HG02970 (cell line): ENCODE results near the gene RTN3.

Source experiments
- ATAC-seq: cut with Tn5 transposase; IDR thresholded peaks from one replicate; pipeline ENCODE4 v1.9.1; 2021; ENCODE audit warnings: mild to moderate bottlenecking, moderate library complexity, moderate number of reproducible peaks; ENCODE audit not compliant: unreplicated experiment, low FRiP score

RTN3 gene

DNA sequence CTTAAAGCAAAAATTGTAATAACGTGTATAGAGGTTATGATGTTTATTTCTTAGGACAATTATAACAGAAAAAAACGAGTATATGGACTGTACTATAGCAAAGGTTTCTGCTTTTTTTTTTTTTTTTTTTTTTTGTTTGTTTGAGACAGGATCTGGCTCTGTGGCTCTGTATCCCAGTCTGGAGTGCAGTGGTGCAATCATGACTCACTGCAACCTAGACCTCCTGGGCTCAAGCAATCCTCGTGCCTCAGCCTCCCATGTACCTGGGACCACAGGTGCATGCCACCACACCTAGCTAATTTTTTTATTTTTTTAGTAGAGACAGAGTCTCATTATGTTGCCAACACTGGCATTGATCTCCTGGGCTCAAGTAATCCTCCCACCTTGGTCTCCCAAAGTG, 48.0 kb downstream of the RTN3 start:
- no peak for ATAC-seq

DNA sequence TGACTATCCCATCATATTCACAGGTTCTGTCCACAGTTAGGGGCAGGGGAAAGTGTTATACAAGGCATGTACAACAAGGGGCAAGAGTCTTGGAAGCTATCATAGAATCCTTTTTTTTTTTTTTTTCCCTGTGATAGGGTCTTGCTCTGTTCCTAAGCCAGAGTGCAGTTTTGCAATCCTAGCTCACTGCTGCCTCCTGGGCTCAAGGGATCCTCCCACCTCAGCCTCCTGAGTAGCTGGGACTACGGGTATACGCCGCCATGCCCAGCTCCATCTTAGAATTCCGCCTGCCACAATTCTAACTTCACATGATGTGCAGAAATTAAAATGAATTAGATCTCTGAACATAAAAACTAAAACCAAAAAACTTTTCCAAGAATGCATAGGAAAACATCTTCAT, 55.6 kb downstream of the RTN3 start:
- no peak for ATAC-seq

DNA sequence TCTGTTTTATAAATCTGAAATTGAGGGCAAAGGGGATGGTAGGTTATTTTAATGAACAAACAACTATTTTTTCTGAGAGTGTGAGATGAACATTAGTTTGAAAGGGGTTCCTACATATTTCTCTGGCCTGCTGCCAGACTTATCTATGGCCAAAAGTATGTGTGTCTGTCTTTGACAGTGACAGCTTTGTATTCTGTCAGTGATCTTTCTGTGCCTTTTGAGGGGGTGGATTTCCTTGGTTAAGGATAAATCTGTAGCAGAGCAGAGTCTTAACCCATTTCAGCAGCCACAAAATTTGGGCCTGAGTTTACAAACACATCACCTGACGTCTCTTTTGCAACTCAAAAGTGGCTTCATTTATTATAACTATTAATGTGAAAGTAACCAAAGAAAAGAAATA, 56.4 kb downstream of the RTN3 start:
- ATAC-seq: no peak

DNA sequence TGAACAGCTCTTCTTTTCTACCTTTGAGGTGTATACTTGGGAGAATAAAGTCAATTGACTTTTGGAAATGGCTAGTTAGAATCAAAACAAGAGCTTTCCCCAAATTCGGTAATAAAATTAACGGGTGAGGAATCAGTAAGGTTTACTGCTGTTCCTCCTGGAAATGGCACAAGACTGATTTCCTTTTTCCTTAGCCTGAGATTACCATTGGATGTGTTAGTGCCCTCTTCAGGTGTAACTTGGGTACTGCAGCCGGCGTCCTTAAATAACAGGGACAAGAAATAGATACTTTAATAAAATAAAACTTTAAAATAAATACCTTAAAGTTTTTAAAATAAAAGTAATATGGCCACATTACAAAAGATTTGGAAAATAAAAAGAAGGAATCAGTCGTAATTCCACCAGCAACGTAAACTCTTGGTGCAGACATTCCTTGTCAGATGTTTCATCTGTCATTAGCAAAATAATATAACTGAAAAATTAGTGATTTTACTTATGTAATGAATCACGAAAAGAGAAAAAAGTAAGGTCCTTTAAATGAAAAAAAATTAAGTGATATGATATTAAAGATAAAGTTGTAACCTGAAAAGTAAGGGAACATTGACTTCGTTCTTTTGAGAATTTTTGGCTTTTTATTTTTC, 57.5 kb downstream of the RTN3 start:
- no peak for ATAC-seq

DNA sequence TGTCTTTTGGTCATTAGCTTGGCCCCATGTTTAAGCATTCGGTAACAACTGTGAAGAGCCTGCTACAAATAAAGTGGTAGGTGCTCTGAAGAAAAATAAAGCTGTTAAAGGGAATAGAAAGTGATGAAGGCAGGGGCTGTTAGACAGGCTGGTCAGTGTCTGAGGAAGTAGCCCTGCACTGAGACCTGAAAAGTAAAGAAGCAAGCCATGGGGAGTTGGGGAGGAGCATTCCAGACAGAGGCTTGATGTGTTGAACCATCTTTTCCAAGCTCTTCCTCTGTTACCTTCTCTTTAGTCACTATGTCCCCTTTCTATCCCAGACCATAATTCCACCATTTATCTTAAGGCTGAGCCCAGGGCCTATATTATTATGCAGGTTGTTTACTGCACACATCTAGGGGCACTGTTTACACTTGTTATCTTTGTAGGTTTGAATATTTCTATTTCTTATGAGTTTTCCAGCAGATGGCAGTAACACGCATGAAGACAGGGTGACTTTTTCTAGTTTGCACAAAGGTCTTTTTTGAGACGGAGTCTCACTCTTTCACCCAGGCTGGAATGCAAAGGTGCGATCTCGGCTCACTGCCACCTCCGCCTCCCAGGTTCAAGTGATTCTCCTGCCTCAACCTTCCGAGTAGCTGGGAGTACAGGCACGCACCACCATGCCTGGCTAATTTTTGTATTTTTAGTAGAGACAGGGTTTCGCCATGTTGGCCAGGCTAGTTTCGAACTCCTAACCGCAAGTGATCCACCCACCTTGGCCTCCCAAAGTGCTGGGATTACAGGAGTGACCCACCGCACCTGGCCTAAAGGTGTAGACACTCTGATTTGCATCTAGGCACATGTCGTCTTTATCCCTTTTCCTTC, 64.2 kb downstream of the RTN3 start:
- ATAC-seq: no peak

DNA sequence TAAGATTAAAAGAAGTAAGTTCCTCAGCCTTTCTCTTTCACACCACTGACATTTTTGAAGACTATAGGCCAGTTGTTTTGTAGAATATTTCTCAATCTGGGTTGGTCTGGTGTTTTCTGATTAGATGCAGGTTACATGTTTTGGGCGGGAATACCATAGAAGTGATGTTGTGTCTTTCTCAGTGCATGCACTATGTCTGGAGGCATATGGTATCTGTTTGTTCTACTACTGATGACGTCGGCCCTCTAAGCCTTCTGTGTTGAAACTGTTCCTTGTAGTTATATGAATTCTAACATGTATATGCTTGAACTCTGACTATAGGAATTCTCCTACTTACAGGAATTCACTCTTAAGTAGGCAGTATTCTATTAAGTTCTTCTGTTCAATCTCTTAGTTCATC, 65.7 kb downstream of the RTN3 start:
- no peak for ATAC-seq

DNA sequence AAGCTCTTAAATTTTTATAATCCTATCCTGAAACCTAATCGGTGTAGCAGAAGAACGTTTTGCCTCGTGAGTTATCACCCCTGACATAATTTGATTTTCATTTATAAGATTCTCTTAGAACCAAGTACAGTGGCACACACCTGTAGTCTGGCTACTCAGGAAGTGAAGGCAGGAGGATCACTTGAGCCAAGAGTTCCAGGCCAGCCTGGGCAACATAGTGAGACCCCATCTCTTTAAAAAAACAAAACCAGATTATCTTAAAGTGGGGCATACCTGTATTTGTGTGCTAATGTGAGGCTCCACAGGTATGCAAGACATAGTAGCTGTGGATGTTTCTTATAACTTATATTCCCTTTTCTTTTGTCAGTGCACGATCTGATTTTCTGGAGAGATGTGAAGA, 68.3 kb downstream of the RTN3 start:
- ATAC-seq: no peak

DNA sequence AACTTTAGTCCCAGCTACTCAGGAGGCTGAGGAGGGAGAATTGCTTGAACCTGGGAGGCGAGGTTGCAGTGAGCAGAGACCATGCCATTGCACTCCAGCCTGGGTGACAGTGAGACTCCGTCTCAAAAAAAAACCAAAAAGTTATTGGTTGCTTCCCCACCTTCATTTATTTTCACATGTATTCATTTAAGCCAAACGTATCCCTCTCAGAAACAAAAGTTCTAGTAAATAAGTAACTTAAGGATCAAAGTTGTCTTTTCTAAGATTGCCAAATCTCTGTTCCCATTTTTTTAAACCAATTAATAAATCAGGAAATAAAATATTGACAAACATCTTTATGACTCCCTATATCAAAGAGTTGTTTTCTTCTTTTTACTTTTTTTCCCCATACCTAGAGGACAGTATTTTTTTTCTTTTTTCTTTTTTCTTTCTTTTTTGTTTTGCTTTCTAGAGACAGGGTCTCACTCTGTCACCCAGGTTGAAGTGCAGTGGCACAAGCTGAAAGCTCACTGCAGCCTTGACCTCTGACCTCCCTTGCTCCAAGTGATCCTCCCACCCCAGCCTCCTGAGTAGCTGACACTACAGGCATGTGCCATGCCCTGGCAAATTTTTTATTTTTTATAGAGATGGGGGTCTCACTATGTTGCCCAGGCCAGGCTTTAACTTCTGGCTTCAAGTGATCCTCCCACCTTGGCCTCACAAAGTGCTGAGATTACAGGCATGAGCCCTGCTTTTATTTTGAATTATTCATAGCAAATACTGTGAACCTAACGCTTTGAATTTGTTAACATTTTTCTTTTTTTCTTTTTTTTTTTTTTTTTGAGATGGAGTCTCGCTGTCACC, 75.8 kb downstream of the RTN3 start:
- ATAC-seq: no peak

DNA sequence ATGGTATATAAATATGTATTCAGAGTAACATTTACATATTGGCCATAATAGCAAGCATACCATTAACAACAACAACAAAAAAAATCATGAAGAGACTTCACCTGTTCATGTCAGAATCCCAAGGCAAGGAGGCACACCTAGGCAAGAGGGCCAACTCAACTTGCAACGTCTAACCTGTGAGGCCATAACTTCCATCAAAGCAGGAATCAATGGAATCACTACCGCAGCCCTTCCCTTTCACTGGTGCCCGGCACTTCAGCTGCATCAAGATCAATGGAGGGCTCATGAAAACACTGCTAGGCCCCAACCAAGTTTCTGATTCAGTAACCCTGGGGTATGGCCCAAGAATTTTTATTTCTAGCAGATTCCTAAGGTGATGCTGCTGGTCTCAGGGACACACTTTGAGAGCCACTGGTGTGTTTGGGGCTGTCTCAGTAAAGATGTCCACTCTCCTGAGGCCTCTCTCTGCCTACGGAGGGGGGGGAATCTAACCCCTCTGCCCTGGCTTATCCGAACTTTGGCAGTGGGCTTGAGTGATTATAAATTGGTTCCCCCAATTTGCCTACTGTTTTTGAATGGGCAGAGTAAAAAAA, 79.3 kb downstream of the RTN3 start:
- ATAC-seq: no peak

DNA sequence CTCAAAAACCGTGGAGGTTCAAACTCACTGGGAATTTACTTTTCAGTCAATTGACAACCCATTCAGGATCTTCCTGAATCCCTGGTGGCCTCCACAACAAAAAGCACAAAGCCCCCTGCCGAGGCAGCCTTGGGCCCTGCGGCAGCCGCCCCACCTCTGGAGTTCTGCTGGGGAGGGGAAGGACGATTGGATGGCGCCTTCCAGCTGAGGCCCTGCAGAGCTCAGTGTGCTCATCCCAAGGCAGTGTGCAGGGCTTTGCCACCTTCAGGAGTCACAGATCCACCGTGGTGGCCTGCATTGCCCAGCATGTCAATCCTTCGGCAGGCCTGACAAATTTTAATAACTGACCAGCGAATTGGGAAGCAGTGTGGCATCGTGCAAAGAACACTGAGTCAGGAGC, 79.9 kb downstream of the RTN3 start:
- ATAC-seq: no peak

DNA sequence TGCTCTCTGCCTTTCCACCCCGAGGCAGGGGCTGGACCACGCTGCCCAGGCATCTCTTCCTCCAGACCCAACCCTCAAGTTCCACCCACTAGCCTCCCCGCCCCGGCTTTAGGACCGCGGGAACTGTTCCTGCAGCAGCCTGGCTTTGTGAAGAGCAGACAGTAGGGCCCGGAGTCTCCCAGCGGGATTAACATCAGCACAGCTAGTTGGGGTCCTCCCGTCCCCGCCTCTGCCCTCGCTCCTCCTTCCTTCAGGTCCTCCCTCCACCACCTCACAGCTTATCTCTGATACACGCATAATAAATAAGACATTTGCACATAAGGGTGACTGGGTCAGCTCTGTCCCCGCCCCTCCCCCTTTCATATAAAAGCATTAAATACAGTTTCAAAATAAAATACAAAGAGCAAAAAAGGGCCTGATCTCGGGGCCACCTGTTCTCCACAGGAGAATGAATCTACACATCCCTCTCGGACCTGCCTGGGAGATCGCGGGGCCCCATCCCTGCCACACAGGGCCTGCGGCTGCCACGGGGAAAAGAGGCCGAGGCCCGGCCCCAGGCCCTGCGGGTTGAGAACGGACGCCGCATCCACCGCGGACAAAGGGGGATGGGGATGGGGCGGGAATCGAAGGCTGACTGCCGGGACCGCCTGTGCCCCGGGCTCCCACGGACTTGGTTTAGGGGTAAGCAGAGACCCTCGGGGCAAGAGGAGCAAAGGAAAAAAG, 80.8 kb downstream of the RTN3 start:
- no peak for ATAC-seq

DNA sequence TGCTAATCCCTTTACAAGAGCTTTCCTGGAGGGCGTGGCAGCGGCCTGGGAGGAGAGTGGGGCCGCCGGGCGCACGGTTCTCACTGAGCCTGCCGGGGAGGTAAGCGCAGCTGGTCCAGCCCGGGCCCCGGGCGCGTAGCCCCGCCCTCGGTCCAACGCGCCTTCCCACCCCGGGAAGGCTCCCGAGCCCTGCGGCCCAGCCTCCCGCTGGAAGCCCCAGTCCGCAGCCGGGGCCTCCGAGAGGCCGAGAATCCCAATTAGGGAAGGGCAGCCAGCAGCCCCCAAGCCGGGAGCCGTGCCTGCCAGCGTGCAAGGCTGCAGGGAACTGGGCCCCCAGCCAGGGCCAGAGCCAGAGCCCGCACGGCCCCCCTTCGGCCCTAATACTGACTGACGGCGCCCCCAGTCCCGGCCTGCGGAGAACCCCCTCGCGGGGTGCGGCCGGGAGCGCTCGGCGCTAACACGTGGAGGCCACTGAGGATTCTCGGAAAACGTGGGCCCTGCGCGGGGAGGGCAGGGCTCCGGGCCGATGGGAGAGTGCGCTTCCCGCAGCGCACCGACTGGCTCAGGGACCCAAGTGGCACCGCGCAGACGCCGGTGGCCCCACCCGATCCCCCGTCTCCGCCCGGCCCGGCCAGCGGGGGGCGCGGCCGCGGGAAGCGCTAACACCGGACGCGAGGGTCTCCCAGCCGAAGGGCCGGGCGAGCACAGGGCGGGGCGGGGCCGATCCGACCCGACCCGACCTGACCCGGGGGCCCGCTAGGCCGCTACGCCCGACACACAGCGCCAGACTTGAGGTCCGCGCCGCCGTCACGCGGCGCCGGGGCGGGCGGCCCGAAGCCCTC, 81.6 kb downstream of the RTN3 start:
- ATAC-seq: no peak

DNA sequence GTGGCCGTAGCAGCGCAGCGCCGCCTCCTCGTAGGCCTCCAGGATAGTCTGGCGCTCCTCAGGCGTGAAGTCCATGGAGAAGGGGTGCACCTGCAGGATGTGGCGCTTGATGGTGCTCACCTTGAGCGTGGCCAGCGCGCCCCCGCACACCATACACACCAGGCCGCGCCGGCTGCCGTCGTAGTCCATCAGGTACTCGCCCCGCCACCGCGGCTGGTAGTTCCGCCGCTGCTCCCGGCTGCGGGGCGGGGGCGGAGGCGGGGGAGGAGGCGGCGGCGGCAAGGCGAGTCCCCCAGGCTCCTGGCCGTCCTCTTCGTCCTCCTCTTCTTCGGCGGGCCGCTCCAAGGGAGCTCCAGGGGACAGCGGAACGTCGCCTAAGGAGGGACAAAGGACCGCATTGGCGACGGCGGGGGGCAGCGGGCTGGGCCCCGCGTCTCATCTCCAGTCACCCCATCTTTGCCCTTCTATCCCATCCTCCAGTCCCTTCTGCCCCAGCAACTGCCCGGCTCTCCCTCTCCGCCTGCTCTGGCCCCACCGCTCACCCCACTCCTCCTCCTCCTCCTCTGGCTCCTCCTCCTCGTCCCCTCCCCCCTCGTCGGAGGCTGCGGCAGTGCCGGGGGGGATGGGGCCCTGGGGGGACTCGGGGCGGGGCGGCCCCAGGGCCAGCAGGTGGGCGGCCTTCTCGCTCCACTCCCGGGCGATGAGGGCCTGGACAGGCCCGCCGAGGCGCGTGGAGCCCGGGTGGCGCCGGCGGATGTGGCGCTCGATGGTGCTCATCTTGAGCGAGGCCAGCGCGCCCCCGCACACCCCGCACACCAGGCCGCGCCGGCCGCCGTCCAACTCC, 82.4 kb downstream of the RTN3 start:
- no peak for ATAC-seq

DNA sequence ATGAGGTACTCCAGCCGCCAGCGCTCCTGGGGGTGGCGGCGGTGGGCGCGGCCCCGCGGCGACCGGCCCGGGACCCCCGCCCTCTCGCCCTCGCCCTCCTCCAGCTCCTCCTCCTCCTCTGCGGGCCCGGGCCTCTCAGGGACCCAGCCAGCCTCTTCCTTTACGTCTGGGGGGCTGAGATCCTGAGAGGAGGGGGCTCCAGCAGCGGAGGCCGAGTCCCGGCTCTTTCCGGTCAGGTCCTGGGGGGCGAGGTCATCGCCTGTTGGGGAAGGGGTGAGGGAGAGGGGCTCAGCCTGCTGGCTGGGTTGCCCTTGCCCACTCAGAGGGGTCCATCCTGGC, 83.0 kb downstream of the RTN3 start:
- no peak for ATAC-seq

DNA sequence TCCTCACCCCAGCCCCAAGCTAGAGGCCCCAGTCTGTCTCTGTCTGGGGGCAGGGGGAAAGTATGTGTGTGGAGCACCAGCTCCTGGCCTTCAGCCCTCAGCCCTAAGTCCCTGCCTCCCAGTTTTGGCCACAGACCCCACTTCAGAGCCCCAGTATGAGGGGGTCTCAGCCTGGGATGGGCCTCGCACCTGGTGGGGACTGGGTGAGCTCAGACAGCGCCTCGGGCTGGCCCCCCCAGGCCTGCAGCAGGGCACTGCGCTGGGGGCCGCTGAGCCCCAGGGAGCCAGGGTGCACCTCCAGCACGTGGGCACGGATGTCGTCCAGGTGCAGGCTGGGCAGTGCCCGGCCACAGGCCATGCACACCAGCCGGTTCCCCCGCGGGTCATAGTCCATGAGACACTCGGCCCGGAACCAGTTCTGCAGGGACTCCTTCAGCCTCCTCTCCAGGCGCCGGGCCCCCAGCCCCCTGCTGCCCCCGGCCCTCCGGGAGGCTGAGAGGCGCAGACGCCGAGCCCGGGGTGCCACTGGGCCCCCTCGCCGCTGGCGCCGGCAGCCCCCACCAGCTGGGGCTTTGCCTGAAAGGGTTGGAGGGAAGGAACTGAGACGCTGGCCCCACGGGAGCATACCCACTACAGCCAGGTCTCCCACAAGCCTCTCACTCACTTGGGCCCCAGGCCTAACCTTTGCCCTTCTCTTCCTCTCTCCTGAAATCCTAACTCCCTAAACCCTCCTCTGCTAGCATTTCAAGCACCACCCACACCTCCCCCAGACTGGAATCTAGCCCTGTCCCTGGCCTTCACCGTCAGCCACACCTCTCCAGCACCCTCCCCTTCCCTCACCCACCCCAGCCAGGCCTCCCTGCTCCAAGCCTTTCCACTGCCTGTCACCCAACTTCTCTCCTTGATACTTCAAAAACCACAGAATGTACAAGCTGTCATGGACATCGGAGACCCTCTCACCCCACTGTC, 83.7 kb downstream of the RTN3 start:
- no peak for ATAC-seq

DNA sequence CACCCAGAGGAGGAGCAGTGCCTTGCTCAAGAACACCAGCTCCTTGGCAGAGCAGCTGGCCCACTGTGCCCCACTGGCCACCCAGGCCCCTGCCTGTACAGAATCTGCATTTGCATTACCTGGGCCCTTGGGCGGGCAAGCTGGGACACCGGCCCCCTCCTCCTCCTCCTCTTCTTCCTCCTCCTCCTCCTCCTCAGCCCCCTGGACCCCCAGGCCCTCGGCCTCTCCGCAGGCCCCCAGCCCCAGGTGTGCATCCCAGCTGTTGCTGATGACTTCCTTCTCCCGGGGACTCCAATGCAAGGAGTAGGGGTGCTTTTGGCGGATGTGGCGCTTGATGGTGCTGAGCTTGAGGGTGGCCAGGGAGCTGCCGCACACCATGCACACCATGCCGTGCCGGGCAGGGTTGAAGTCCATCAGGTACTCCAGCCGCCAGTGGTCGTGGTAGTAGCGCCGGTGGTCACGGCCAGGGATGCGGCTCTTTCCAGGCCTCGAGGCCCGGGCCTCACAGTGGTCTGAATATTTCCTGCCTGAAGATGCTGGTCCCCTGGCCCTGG, 84.5 kb downstream of the RTN3 start:
- ATAC-seq: no peak

DNA sequence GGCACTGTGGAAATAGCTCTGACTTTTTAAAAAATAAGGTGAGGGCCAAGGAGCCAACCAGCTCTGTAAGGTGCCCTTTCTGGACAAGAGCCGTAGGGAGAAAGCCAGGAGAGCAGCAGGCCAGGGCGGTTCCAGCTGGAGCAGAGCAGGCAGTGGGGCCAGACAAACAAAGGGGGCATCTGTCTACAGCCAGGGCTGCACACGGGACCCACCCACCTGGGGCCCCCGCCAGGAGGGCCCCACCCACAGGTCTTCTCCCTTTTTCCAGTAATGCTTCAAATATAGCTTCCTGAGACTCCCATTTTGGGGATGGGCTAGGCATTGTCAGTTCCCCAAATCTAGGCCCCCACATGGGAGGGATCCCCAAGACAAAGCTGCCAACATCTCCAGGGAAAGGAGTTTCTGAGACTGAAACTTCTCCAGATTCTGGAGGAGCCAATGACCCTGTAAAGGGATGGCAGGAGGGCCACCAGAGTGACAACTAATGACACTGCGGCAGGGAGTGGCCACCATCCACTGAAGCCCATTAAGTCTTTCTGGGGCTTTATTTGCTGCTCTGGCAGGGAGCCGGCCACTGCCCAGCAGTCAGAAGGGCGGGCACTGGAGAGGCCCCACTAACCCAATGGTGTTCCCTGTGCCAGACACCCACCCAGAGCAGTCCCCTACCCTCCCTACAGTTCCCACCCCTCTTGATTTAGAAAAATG, 85.4 kb downstream of the RTN3 start:
- no peak for ATAC-seq
